Measurements from ENCODE around the gene RNF103. TPM values are rescaled to one million over a fixed set of nuclear protein-coding genes. Genes with fewer than 3 reads are reported as not detected.

Gene RNF103
- total RNA-seq, 3 donors from 2014 or later, result 35.4 to 60.3 (median 37.4) TPM

- H3K4me1 ChIP-seq, result no peaks in the 10 kb centered on the region
- no peak overlapping the region for H3K4me3 ChIP-seq
- intact Hi-C loops (cut with DNase I; ENCODE audit: low total_unique reads), result no loop called here
- H3K27ac ChIP-seq, result no peak overlapping the region
- peaks cover 0 to 25% of the 10 kb centered on the region in 2 donors for H3K9me3 ChIP-seq
- no peaks in the 10 kb centered on the region for H3K27me3 ChIP-seq
- DNase-seq (ENCODE audit: low spot score in 2 of 2), result no peak
- TF ChIP-seq POLR2AphosphoS5 (IDR thresholded peaks at IDR 0.05) (no peak), POLR2A (IDR thresholded peaks at IDR 0.05) (no peak), CTCF (IDR thresholded peaks at IDR 0.05) (no peak)
- H3K36me3 ChIP-seq, result no peaks in the 10 kb centered on the region
Observed at GRCh38 chr2:86646329-86646728, 22.7 kb upstream of the RNF103 start.

- no peak overlapping the region for H3K27ac ChIP-seq
- intact Hi-C loops (cut with DNase I; ENCODE audit: low total_unique reads), result no loop called here
- no peaks in the 10 kb centered on the region for H3K27me3 ChIP-seq
- H3K4me3 ChIP-seq, result no peak overlapping the region
- peaks cover 0 to 24% of the 10 kb centered on the region in 2 donors for H3K9me3 ChIP-seq
- no peak for DNase-seq (ENCODE audit: low spot score in 2 of 2)
- H3K36me3 ChIP-seq, result no peaks in the 10 kb centered on the region
- TF ChIP-seq CTCF (IDR thresholded peaks at IDR 0.05) (no peak), POLR2AphosphoS5 (IDR thresholded peaks at IDR 0.05) (no peak), POLR2A (IDR thresholded peaks at IDR 0.05) (no peak)
- H3K4me1 ChIP-seq, result no peaks in the 10 kb centered on the region
Observed at GRCh38 chr2:86645752-86646151, 22.1 kb upstream of the RNF103 start.

GRCh38 chr2:86638712-86639111 lies 15.0 kb upstream of the RNF103 start:
- H3K27ac ChIP-seq, result no peak overlapping the region
- H3K36me3 ChIP-seq, result no peaks in the 10 kb centered on the region
- TF ChIP-seq POLR2A (IDR thresholded peaks at IDR 0.05), result no peak
- peaks cover 0 to 9% of the 10 kb centered on the region in 2 donors for H3K9me3 ChIP-seq
- H3K4me3 ChIP-seq, result no peak overlapping the region
- intact Hi-C loops (cut with DNase I; ENCODE audit: low total_unique reads), result no loop called here
- DNase-seq (ENCODE audit: low spot score in 2 of 2), result no peak
- H3K27me3 ChIP-seq, result no peaks in the 10 kb centered on the region
- no peaks in the 10 kb centered on the region for H3K4me1 ChIP-seq

GRCh38 chr2:86636842-86637241 lies 13.2 kb upstream of the RNF103 start:
- H3K36me3 ChIP-seq, result no peaks in the 10 kb centered on the region
- peaks cover 0 to 9% of the 10 kb centered on the region in 2 donors for H3K9me3 ChIP-seq
- no peak overlapping the region for H3K4me3 ChIP-seq
- no peak for DNase-seq (ENCODE audit: low spot score in 2 of 2)
- no peaks in the 10 kb centered on the region for H3K27me3 ChIP-seq
- no peak for TF ChIP-seq CTCF (IDR thresholded peaks at IDR 0.05)
- TF ChIP-seq POLR2A (IDR thresholded peaks at IDR 0.05), result no peak
- no peak for TF ChIP-seq POLR2AphosphoS5 (IDR thresholded peaks at IDR 0.05)
- H3K27ac ChIP-seq, result no peak overlapping the region
- H3K4me1 ChIP-seq, result peaks cover 0 to 6% of the 10 kb centered on the region in 2 donors
- intact Hi-C loops (cut with DNase I; ENCODE audit: low total_unique reads), result no loop called here

GRCh38 chr2:86634352-86634751 lies 10.7 kb upstream of the RNF103 start:
- no peaks in the 10 kb centered on the region for H3K27me3 ChIP-seq
- peaks cover 0 to 6% of the 10 kb centered on the region in 2 donors for H3K4me1 ChIP-seq
- TF ChIP-seq POLR2AphosphoS5 (IDR thresholded peaks at IDR 0.05) (no peak), POLR2A (IDR thresholded peaks at IDR 0.05) (no peak), CTCF (IDR thresholded peaks at IDR 0.05) (no peak)
- no peak overlapping the region for H3K4me3 ChIP-seq
- DNase-seq (ENCODE audit: low spot score in 2 of 2), result no peak
- H3K36me3 ChIP-seq, result no peaks in the 10 kb centered on the region
- H3K9me3 ChIP-seq, result no peaks in the 10 kb centered on the region
- H3K27ac ChIP-seq, result no peak overlapping the region
- intact Hi-C loops (cut with DNase I; ENCODE audit: low total_unique reads), result no loop called here

- no peaks in the 10 kb centered on the region for H3K27me3 ChIP-seq
- H3K9me3 ChIP-seq, result no peaks in the 10 kb centered on the region
- intact Hi-C loops (cut with DNase I; ENCODE audit: low total_unique reads), result no loop called here
- DNase-seq (ENCODE audit: low spot score in 2 of 2), result no peak
- no peak overlapping the region for H3K4me3 ChIP-seq
- H3K4me1 ChIP-seq, result peaks cover 0 to 6% of the 10 kb centered on the region in 2 donors
- TF ChIP-seq CTCF (IDR thresholded peaks at IDR 0.05), result no peak
- no peak for TF ChIP-seq POLR2AphosphoS5 (IDR thresholded peaks at IDR 0.05)
- TF ChIP-seq POLR2A (IDR thresholded peaks at IDR 0.05), result no peak
- H3K36me3 ChIP-seq, result no peaks in the 10 kb centered on the region
- H3K27ac ChIP-seq, result peak overlapping the region; percentile 66 to 74
Observed at GRCh38 chr2:86633155-86633651, 9.5 kb upstream of the RNF103 start.

All from breast epithelium (tissue), 4 donors.